ENCODE results near the gene RALGDS.

GRCh38 chr9:133132174-133132573 lies 11.1 kb upstream of the RALGDS start:
- TF ChIP-seq CSDC2 (CRISPR knock-in tag; IDR thresholded peaks at IDR 0.05) (no peak), RARB (CRISPR knock-in tag; IDR thresholded peaks at IDR 0.05) (no peak), ARNTL (CRISPR knock-in tag; IDR thresholded peaks at IDR 0.05; ENCODE audit: borderline replicate concordance, low read depth) (no peak), TCF4 (CRISPR knock-in tag; IDR thresholded peaks at IDR 0.05; ENCODE audit: borderline replicate concordance) (no peak), ZC3H10 (CRISPR knock-in tag; IDR thresholded peaks at IDR 0.05) (no peak), TOX (CRISPR knock-in tag; IDR thresholded peaks at IDR 0.05; ENCODE audit: borderline replicate concordance) (no peak), CSRNP3 (CRISPR knock-in tag; IDR thresholded peaks at IDR 0.05) (no peak)
